C4-2B (cell line): Measurements from ENCODE around the gene ZNF439.

ENCODE experiments used
- ZFX ChIP-seq: fragments of 450-650 bp; IDR thresholded peaks from 2 replicates; pipeline ENCODE4 v1.6.1; 2017
- TF ChIP-seq, protein P1 (sequence below): fragments of 450-650 bp; conservative IDR thresholded peaks from 2 replicates; pipeline ENCODE4 v1.5.1; 2017; ENCODE audit warnings: mild to moderate bottlenecking

DNA sequence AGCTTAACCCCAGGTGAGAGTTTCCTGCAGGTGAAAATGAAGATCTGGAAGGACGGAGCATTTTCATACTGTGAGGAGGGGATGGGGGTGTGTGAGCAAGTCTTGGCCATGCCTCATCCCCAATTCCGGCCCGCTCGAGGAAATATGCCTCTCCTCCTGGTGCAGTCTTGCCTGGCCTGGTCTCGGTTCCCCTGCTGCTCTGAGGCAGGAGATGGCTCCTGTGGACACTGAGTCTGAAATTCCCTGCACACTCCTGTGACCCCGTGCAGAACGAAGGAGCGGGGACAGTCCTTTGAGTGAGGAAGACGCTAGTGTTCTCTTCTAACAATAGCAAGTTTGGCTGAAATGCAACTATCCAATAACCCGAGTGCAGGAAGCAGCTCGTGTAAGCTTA, 329 bp upstream of the ZNF439 start:
- TF ChIP-seq, protein P1, sequence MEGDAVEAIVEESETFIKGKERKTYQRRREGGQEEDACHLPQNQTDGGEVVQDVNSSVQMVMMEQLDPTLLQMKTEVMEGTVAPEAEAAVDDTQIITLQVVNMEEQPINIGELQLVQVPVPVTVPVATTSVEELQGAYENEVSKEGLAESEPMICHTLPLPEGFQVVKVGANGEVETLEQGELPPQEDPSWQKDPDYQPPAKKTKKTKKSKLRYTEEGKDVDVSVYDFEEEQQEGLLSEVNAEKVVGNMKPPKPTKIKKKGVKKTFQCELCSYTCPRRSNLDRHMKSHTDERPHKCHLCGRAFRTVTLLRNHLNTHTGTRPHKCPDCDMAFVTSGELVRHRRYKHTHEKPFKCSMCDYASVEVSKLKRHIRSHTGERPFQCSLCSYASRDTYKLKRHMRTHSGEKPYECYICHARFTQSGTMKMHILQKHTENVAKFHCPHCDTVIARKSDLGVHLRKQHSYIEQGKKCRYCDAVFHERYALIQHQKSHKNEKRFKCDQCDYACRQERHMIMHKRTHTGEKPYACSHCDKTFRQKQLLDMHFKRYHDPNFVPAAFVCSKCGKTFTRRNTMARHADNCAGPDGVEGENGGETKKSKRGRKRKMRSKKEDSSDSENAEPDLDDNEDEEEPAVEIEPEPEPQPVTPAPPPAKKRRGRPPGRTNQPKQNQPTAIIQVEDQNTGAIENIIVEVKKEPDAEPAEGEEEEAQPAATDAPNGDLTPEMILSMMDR, result no peak
- TF ChIP-seq ZFX, result no peak
